Panc1 (cell line): ENCODE results near the gene SLC12A3. TPM values are rescaled to one million over a fixed set of nuclear protein-coding genes. Genes with fewer than 3 reads are reported as not detected.

Source experiments
- ATAC-seq: fragments of 200-7000 bp; cut with Tn5 transposase; 2 replicates; pipeline ENCODE4 v1.9.1; 2020; ENCODE audit warnings: mild to moderate bottlenecking, moderate library complexity
- BruUV-seq: library from RNA; stranded (reverse); fragments of 400-500 nt; replicated peaks from 2 replicates; lab custom pipeline; 2021; lab: Mats Ljungman, UMichigan
- CTCF ChIA-PET: fragments of 300-600 bp; sonication (Branson Sonifier 250); formaldehyde crosslinking; loops from one replicate; lab custom pipeline; 2022; ENCODE audit warnings: antibody characterized with exemption; lab: Charles Lee
- POLR2A ChIA-PET: fragments of 300-600 bp; sonication (Branson Sonifier 250); formaldehyde crosslinking; loops from one replicate; lab custom pipeline; 2022; ENCODE audit warnings: antibody characterized with exemption; lab: Charles Lee
- DNase-seq: peaks from one replicate; pipeline ENCODE4 v3.0.0-alpha.2; 2010; ENCODE audit warnings: low read depth, low spot score
- H3K27ac ChIP-seq: 2 replicates; pipeline ENCODE4 v1.5.1; 2011; ENCODE audit warnings: mild to moderate bottlenecking, low read length, inconsistent platforms
- H3K27me3 ChIP-seq: fragments of 200-500 bp; sonication (Bioruptor generic); 2 replicates; pipeline ENCODE4 v1.6.0; 2014; ENCODE audit warnings: low read length, inconsistent platforms; ENCODE audit not compliant: control insufficient read depth, insufficient read depth
- H3K36me3 ChIP-seq: fragments of 200-500 bp; sonication (Bioruptor generic); 2 replicates; pipeline ENCODE4 v1.5.1; 2014; ENCODE audit warnings: inconsistent platforms, mild to moderate bottlenecking, low read length, moderate library complexity; ENCODE audit not compliant: control insufficient read depth, insufficient read depth
- H3K4me1 ChIP-seq: 2 replicates; pipeline ENCODE4 v1.5.1; 2011; ENCODE audit warnings: inconsistent platforms, mild to moderate bottlenecking, low read length, moderate library complexity; ENCODE audit not compliant: control insufficient read depth, insufficient read depth
- H3K4me3 ChIP-seq, 2 experiments: 2 replicates each; pipeline ENCODE4 v1.5.1; 2011 to 2012; ENCODE audit warnings: low read depth in 2 of 2, low read length in 2 of 2, mild to moderate bottlenecking in 2 of 2, inconsistent platforms in 1 of 2, moderate library complexity in 1 of 2
- H3K9me3 ChIP-seq: fragments of 200-500 bp; sonication (Bioruptor generic); 2 replicates; pipeline ENCODE4 v1.5.1; 2014; ENCODE audit warnings: low read depth, mild to moderate bottlenecking, inconsistent platforms, low read length, moderate library complexity; ENCODE audit not compliant: control insufficient read depth, insufficient read depth
- POLR2AphosphoS5 ChIP-seq: IDR thresholded peaks from 2 replicates; pipeline ENCODE4 v1.6.1; 2012; ENCODE audit warnings: mild to moderate bottlenecking, low read depth, low read length, moderate library complexity
- REST ChIP-seq, 2 experiments: IDR thresholded peaks; 2 replicates each; pipeline ENCODE4 v1.6.1; 2011 to 2012; ENCODE audit warnings: low read depth in 2 of 2, control low read depth in 1 of 2, low read length in 1 of 2, mild to moderate bottlenecking in 1 of 2, moderate library complexity in 1 of 2; ENCODE audit not compliant: insufficient read depth in 1 of 2
- SIN3A ChIP-seq: IDR thresholded peaks from 2 replicates; pipeline ENCODE4 v1.6.1; 2012; ENCODE audit warnings: low read depth, mild to moderate bottlenecking, low read length, moderate library complexity, borderline replicate concordance; ENCODE audit not compliant: insufficient read depth
- TCF7L2 ChIP-seq: IDR thresholded peaks from 2 replicates; pipeline ENCODE4 v1.6.1; 2011; ENCODE audit warnings: mild to moderate bottlenecking, low read depth, low read length, inconsistent platforms
- in situ Hi-C: cut with HindIII; loops from 2 replicates; pipeline ENCODE4 v1.10.0; 2016; ENCODE audit warnings: low sequenced_read_pairs, low pct_unique_long_range_greater_than_20kb
- intact Hi-C: fragments of 100-400 bp; cut with micrococcal nuclease; formaldehyde crosslinking; loops from one replicate; pipeline ENCODE4 v1.10.0; 2022; ENCODE audit not compliant: unreplicated experiment
- total RNA-seq: library from RNA; stranded (reverse); gene quantifications from one replicate; pipeline ENCODE4 v1.2.1, GENCODE V29; 2021; ENCODE audit not compliant: unreplicated experiment
- TF ChIP-seq, protein P1 (sequence below): fragments of 450-650 bp; IDR thresholded peaks from 2 replicates; pipeline ENCODE4 v1.5.1; 2017; ENCODE audit warnings: mild to moderate bottlenecking

Gene SLC12A3
- total RNA-seq, 1 experiment from 2014 or later = 0.15 TPM

- in situ Hi-C loops (no loop called here), intact Hi-C loops (loop anchor here (10.0 kb wide), 1 partner anchor 57 kb away; no protein-coding TSS in a partner anchor)
- TF ChIP-seq REST (IDR thresholded peaks at IDR 0.05; ENCODE audit: insufficient read depth in 1 of 2, low read depth in 2 of 2, low read length in 1 of 2) = no peak
- no peak for TF ChIP-seq TCF7L2
- TF ChIP-seq, protein P1, sequence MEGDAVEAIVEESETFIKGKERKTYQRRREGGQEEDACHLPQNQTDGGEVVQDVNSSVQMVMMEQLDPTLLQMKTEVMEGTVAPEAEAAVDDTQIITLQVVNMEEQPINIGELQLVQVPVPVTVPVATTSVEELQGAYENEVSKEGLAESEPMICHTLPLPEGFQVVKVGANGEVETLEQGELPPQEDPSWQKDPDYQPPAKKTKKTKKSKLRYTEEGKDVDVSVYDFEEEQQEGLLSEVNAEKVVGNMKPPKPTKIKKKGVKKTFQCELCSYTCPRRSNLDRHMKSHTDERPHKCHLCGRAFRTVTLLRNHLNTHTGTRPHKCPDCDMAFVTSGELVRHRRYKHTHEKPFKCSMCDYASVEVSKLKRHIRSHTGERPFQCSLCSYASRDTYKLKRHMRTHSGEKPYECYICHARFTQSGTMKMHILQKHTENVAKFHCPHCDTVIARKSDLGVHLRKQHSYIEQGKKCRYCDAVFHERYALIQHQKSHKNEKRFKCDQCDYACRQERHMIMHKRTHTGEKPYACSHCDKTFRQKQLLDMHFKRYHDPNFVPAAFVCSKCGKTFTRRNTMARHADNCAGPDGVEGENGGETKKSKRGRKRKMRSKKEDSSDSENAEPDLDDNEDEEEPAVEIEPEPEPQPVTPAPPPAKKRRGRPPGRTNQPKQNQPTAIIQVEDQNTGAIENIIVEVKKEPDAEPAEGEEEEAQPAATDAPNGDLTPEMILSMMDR = no peak
- no peak for TF ChIP-seq POLR2AphosphoS5
- no peak for TF ChIP-seq SIN3A
- DNase-seq = no peak
- no peaks in the 10 kb centered on the region for H3K9me3 ChIP-seq
- no peaks in the 10 kb centered on the region for H3K27me3 ChIP-seq
- H3K27ac ChIP-seq = peak overlapping the region; percentile 95
- ChIA-PET CTCF (no interaction called here), POLR2A (interaction anchor here (0.7 kb wide), 1 partner anchor 19 kb away, joined by 5 read pairs; no protein-coding TSS in a partner anchor)
- peaks cover 4% of the 10 kb centered on the region for H3K4me1 ChIP-seq
- TSS peak; percentile 83 for BruUV-seq
- no peak; the same call in 1 of the 2 replicates for ATAC-seq
- peak overlapping the region; percentile 38 to 95 for H3K4me3 ChIP-seq
- peaks cover 12% of the 10 kb centered on the region for H3K36me3 ChIP-seq
Observed at GRCh38 chr16:56931271-56931891, 66.4 kb downstream of the SLC12A3 start.

GRCh38 chr16:56931892-56932720 lies 67.1 kb downstream of the SLC12A3 start, which contains the start of gene HERPUD1:
TSS of gene HERPUD1 (plus strand) at chr16:56932142. CDS start at chr16:56932245, 103 bp downstream.
- in situ Hi-C loops = no loop called here
- H3K4me3 ChIP-seq = peak within 1 kb of the TSS; percentile 91 to 95
- intact Hi-C loops = loop anchor here (10.0 kb wide), 1 partner anchor 57 kb away; no protein-coding TSS in a partner anchor
- TF ChIP-seq REST (IDR thresholded peaks at IDR 0.05; ENCODE audit: insufficient read depth in 1 of 2, low read depth in 2 of 2, low read length in 1 of 2) (no peak), POLR2AphosphoS5 (peak; percentile 94), TCF7L2 (no peak), SIN3A (peak; percentile 74; the same call in 1 of the 2 replicates)
- TF ChIP-seq, protein P1 = no peak
- H3K27me3 ChIP-seq = no peaks in the 10 kb centered on the region
- ChIA-PET CTCF (no interaction called here), POLR2A (interaction anchor here (0.7 kb wide), 2 partner anchors 20 to 861 kb away, joined by 5 to 6 read pairs; no protein-coding TSS in a partner anchor)
- DNase-seq (peak; percentile 70), ATAC-seq (peak; percentile 99)
- H3K9me3 ChIP-seq = no peaks in the 10 kb centered on the region
- peaks cover 4% of the 10 kb centered on the region for H3K4me1 ChIP-seq
- H3K27ac ChIP-seq = peak within 1 kb of the TSS; percentile 95
- BruUV-seq = no TSS peak
- peaks cover 15% of the 10 kb centered on the region for H3K36me3 ChIP-seq
